ENCODE results near the gene ABCF3. TPM values are rescaled to one million over a fixed set of nuclear protein-coding genes. Genes with fewer than 3 reads are reported as not detected.

The ABCF3 gene
- total RNA-seq, 4 donors from 2014 or later: 51.1 to 83.4 (median 72.6) TPM

DNA sequence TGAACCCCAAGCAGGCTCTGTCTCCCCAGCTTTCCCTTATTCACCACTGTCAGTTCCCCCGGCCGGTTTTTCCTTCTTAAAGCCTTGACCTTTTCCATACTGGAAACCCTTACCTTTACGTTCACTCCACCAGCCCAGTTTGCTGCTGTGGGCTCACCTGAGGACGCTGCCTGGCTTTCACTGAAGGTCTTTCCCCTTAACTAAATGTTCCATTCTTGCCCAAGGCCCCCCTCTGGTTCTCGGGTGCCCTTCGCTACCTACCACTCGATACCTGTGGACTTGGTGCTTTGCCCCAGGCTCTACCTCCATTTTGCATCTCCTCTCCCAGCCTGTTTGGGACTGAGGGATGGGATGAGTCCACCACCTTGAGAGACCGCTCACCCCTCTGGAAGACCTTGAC lies 10.5 kb upstream of the ABCF3 start:
- intact Hi-C loops (cut with DNase I): loop anchor here (5.0 kb wide), 1 partner anchor 127 kb away; no protein-coding TSS in a partner anchor
- peaks cover 26 to 29% of the 10 kb centered on the region in 2 donors for H3K4me1 ChIP-seq
- WGBS, 2 donors: 20 to 21% methylated on average over 8 of the region's 8 CpGs
- peak overlapping the region; percentile 53 to 87 (median 87) for H3K4me3 ChIP-seq (replicated peaks in 1 of 3)
- H3K9me3 ChIP-seq: no peaks in the 10 kb centered on the region
- H3K27me3 ChIP-seq: no peaks in the 10 kb centered on the region
- no peak for DNase-seq
- TF ChIP-seq, protein P1, sequence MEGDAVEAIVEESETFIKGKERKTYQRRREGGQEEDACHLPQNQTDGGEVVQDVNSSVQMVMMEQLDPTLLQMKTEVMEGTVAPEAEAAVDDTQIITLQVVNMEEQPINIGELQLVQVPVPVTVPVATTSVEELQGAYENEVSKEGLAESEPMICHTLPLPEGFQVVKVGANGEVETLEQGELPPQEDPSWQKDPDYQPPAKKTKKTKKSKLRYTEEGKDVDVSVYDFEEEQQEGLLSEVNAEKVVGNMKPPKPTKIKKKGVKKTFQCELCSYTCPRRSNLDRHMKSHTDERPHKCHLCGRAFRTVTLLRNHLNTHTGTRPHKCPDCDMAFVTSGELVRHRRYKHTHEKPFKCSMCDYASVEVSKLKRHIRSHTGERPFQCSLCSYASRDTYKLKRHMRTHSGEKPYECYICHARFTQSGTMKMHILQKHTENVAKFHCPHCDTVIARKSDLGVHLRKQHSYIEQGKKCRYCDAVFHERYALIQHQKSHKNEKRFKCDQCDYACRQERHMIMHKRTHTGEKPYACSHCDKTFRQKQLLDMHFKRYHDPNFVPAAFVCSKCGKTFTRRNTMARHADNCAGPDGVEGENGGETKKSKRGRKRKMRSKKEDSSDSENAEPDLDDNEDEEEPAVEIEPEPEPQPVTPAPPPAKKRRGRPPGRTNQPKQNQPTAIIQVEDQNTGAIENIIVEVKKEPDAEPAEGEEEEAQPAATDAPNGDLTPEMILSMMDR (IDR thresholded peaks at IDR 0.05): no peak
- TF ChIP-seq POLR2A (IDR thresholded peaks at IDR 0.05): no peak
- peak overlapping the region in 2 of 3 donors; percentile 64 to 91 for H3K27ac ChIP-seq
- peaks cover 31% of the 10 kb centered on the region in 2 donors for H3K36me3 ChIP-seq

DNA sequence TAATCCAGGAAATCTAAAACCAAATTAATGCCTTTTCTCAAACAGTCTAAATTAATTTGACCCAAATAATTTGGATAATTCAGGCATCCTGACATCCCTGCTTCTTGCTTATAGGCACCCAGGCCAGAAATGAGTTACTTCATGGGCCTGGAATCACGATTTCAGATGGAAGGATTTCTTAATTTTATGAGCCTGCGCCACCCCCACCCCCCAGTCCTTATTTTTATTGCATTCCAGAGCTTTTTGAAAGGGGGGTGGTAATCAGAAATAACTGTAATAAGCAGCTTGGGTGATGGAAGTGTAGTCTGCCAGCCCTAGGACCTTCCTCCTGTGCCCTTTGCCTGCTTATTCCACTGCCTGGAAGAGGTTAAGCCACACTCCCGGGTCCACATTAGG lies 10.0 kb upstream of the ABCF3 start:
- TF ChIP-seq, protein P1 (IDR thresholded peaks at IDR 0.05): no peak
- no peak for TF ChIP-seq POLR2A (IDR thresholded peaks at IDR 0.05)
- no peaks in the 10 kb centered on the region for H3K9me3 ChIP-seq
- no peaks in the 10 kb centered on the region for H3K27me3 ChIP-seq
- H3K4me3 ChIP-seq (replicated peaks in 1 of 3): peak overlapping the region in 2 of 3 donors; percentile 53 to 87
- intact Hi-C loops (cut with DNase I): loop anchor here (5.0 kb wide), 1 partner anchor 126 kb away; no protein-coding TSS in a partner anchor
- 30 to 32% methylated on average over 3 of the region's 3 CpGs for WGBS, 2 donors
- peaks cover 26 to 29% of the 10 kb centered on the region in 2 donors for H3K4me1 ChIP-seq
- H3K27ac ChIP-seq: peak overlapping the region; percentile 1 to 91 (median 64)
- DNase-seq: no peak
- H3K36me3 ChIP-seq: peaks cover 31 to 32% of the 10 kb centered on the region in 2 donors

DNA sequence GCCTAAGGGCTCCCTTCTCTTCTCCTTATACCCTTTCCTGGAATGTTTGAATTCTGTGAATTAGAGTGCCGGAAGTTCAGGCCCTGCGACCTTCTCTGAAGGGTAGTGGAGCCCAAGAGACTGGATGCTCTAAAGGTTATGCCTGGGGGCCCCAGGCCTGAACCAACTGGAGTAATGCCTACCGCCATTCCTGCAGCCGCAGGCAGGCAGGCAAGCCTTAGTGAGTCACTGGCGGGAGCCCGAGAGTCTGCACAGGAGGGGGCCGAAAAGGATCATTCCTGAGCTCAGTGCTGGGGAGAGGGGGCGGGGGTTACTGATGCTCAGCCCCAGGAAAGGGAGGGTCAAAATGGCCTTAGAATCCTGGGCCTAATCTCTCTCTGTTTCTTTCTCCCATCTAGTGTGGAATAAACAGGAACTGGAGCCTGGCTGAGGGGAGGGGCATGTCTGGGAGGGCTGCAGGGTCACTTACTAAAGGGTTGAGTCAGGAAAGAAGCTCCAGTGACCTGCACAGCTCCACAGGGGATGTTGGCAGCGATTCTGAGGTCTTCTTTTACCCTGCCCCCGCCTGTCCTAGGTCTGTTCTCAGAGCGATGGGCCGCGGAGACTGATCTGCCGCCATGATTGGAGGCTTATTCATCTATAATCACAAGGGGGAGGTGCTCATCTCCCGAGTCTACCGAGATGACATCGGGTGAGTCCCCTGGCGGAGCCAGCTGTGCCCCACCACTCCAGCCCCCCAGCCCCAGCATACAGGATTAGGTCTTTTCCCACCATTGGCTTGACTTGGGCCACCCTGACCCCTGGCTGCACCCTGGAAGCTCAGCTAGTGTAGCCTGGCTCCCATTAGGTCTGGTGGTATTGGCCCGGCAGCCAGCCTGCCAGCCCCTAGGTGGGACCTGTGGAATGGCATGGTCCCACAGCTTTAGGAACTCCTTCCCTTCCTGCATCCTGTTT lies 9.3 kb upstream of the ABCF3 start:
- Histone ChIP-seq H3K36me3 (peaks cover 34 to 39% of the 10 kb centered on the region in 2 donors), H3K9me3 (no peaks in the 10 kb centered on the region)
- intact Hi-C loops (cut with DNase I): loop anchor here (5.0 kb wide), 1 partner anchor 126 kb away; no protein-coding TSS in a partner anchor

GRCh38 chr3:184177331-184177731 lies 8.7 kb upstream of the ABCF3 start:
- Histone ChIP-seq H3K27me3 (no peaks in the 10 kb centered on the region), H3K9me3 (no peaks in the 10 kb centered on the region), H3K36me3 (peaks cover 41 to 45% of the 10 kb centered on the region in 2 donors), H3K4me3 (replicated peaks in 1 of 3) (peak overlapping the region in 1 of 3 donors; percentile 87), H3K27ac (peak overlapping the region in 2 of 3 donors; percentile 64 to 91), H3K4me1 (peaks cover 26 to 29% of the 10 kb centered on the region in 2 donors)
- intact Hi-C loops (cut with DNase I): loop anchor here (5.0 kb wide), 1 partner anchor 125 kb away; no protein-coding TSS in a partner anchor
- TF ChIP-seq POLR2A (IDR thresholded peaks at IDR 0.05): no peak
- TF ChIP-seq, protein P1 (IDR thresholded peaks at IDR 0.05): no peak
- WGBS, 2 donors: 73 to 78% methylated on average over 4 of the region's 4 CpGs
- no peak for DNase-seq

More for the DNA sequence above, 9.3 kb upstream of the ABCF3 start:
- TF ChIP-seq POLR2A (IDR thresholded peaks at IDR 0.05): no peak
- TF ChIP-seq, protein P1 (IDR thresholded peaks at IDR 0.05): no peak
- WGBS, 2 donors: 34 to 39% methylated on average over 16 to 19 of the region's 19 CpGs
- Histone ChIP-seq H3K4me1 (peaks cover 26 to 29% of the 10 kb centered on the region in 2 donors), H3K27ac (peak overlapping the region; percentile 1 to 91 (median 64)), H3K27me3 (no peaks in the 10 kb centered on the region), H3K4me3 (replicated peaks in 1 of 3) (peak overlapping the region in 1 of 3 donors; percentile 87)
- DNase-seq: peak; percentile 65 to 67
